SIG-M5 (cell line): ENCODE measurements around the gene SLC22A23.

ENCODE experiments used
- DNase-seq: peaks from one replicate; lab custom pipeline; 2025; lab: John Stamatoyannopoulos, UW

The SLC22A23 gene

DNA sequence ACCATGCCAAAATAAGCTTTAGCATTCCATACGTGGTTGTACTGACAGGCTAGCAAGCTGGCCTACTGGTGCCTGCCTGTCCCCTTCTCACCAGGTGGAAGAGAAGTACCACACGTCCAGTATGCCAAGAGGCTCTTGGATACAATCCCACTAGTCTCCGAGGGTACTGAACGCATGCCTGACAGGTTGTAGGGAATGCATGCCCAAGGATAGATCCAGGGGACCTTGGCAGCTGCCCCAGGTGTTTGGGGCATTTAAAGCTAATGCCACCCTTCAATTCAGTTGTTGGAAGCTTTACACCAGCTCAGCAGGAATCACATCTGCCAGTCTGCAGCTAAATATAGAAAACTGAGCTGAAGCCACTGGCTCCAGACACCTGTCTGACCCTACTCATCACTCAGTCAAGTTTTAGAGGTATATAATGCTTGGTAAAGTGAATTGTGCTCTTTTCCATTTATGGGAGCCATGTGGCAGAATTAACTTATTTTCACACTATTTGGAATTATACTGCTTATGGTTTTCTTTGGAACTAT, 234.3 kb downstream of the SLC22A23 start:
- no peak for DNase-seq

DNA sequence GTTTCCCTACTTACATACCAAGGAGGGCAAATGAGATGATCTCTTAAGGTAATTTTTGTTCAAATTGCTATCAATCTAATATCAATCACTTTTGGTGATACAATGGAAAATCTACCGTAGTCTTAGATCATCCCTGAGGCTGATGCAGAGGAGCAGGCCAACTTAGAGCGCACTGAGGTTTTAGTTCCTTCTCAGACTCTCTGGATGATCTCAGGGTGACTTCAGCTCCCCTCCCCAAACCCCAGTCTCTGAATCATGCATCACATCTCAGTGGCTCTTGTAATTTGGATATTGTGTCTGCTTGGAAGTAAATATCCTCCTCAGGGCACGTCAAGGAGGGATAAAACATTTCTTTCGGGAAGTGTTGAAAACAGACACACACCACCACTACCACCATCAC, 235.3 kb downstream of the SLC22A23 start:
- DNase-seq: no peak

DNA sequence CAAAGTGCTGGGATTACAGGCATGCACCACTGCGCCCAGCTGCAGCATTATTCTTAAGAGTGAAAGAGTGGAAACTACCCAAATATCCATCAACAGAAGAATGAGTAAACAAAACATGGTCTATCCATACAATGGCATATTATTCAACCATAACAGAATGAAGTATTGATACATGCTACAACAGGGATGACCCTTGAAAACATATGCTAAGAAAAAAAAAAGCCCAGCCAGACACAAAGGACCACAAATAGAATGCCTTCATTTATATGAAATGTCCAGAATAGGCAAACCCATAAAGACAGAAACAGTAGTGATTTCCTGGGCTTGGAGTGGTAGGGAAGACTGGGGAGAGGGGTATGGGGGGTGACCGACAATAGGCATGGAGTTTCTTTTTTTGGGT, 236.5 kb downstream of the SLC22A23 start:
- DNase-seq: no peak
